Measurements from ENCODE around the gene NFASC.

NFASC gene

GRCh38 chr1:205009670-205010069, 139.0 kb downstream of the NFASC start:
- DNase-seq (ENCODE audit: low read depth in 2 of 2): no peak

- DNase-seq (ENCODE audit: low read depth in 2 of 2): no peak
Measured at GRCh38 chr1:205012391-205013140, 141.9 kb downstream of the NFASC start.

- no peak for DNase-seq (ENCODE audit: low read depth in 2 of 2)
Measured at GRCh38 chr1:205013683-205014367, 143.2 kb downstream of the NFASC start.

GRCh38 chr1:205014783-205015182, 144.1 kb downstream of the NFASC start:
- DNase-seq (ENCODE audit: low read depth in 2 of 2): no peak

GRCh38 chr1:205015241-205015640, 144.6 kb downstream of the NFASC start:
- DNase-seq (ENCODE audit: low read depth in 2 of 2): no peak

GRCh38 chr1:205016075-205016474, 145.4 kb downstream of the NFASC start:
- no peak for DNase-seq (ENCODE audit: low read depth in 2 of 2)

GRCh38 chr1:205016584-205016983, 145.9 kb downstream of the NFASC start:
- no peak for DNase-seq (ENCODE audit: low read depth in 2 of 2)

GRCh38 chr1:205017001-205017400, 146.3 kb downstream of the NFASC start:
- DNase-seq (ENCODE audit: low read depth in 2 of 2): no peak

GRCh38 chr1:205017766-205018165, 147.1 kb downstream of the NFASC start:
- DNase-seq (ENCODE audit: low read depth in 2 of 2): no peak

- no peak for DNase-seq (ENCODE audit: low read depth in 2 of 2)
Measured at GRCh38 chr1:205018381-205018780, 147.7 kb downstream of the NFASC start.

- no peak for DNase-seq (ENCODE audit: low read depth in 2 of 2)
Measured at GRCh38 chr1:205020466-205020865, 149.8 kb downstream of the NFASC start.

- DNase-seq (ENCODE audit: low read depth in 2 of 2): no peak
Measured at GRCh38 chr1:205024679-205025078, 154.0 kb downstream of the NFASC start.

- DNase-seq (ENCODE audit: low read depth in 2 of 2): no peak
Measured at GRCh38 chr1:205025239-205025638, 154.6 kb downstream of the NFASC start.

- DNase-seq (ENCODE audit: low read depth in 2 of 2): no peak
Measured at GRCh38 chr1:205026181-205026580, 155.5 kb downstream of the NFASC start.

GRCh38 chr1:205028390-205028789, 157.7 kb downstream of the NFASC start:
- DNase-seq (ENCODE audit: low read depth in 2 of 2): no peak

- DNase-seq (ENCODE audit: low read depth in 2 of 2): no peak
Measured at GRCh38 chr1:205028924-205029323, 158.3 kb downstream of the NFASC start.

- no peak for DNase-seq (ENCODE audit: low read depth in 2 of 2)
Measured at GRCh38 chr1:205030241-205030640, 159.6 kb downstream of the NFASC start.

- no peak for DNase-seq (ENCODE audit: low read depth in 2 of 2)
Measured at GRCh38 chr1:205030896-205031295, 160.2 kb downstream of the NFASC start.

GRCh38 chr1:205032508-205032907, 161.8 kb downstream of the NFASC start:
- DNase-seq (ENCODE audit: low read depth in 2 of 2): no peak

GRCh38 chr1:205037539-205037938, 166.9 kb downstream of the NFASC start:
- no peak for DNase-seq (ENCODE audit: low read depth in 2 of 2)

GRCh38 chr1:205038132-205038786, 167.6 kb downstream of the NFASC start:
- no peak for DNase-seq (ENCODE audit: low read depth in 2 of 2)

- DNase-seq (ENCODE audit: low read depth in 2 of 2): no peak
Measured at GRCh38 chr1:205041001-205041715, 170.5 kb downstream of the NFASC start.
